HG03095 (cell line): ENCODE measurements around the gene MRPS15.

ENCODE experiments used
- ATAC-seq: cut with Tn5 transposase; IDR thresholded peaks from one replicate; pipeline ENCODE4 v1.9.1; 2021; ENCODE audit warnings: moderate library complexity; ENCODE audit not compliant: unreplicated experiment

MRPS15 gene

GRCh38 chr1:36421649-36422048, 42.5 kb downstream of the MRPS15 start:
- ATAC-seq, result no peak

GRCh38 chr1:36420836-36421317, 43.3 kb downstream of the MRPS15 start:
- ATAC-seq, result no peak

GRCh38 chr1:36420409-36420808, 43.8 kb downstream of the MRPS15 start:
- ATAC-seq, result no peak

GRCh38 chr1:36419569-36419968, 44.6 kb downstream of the MRPS15 start:
- no peak for ATAC-seq

- ATAC-seq, result no peak
Observed at GRCh38 chr1:36419140-36419539, 45.0 kb downstream of the MRPS15 start.

DNA sequence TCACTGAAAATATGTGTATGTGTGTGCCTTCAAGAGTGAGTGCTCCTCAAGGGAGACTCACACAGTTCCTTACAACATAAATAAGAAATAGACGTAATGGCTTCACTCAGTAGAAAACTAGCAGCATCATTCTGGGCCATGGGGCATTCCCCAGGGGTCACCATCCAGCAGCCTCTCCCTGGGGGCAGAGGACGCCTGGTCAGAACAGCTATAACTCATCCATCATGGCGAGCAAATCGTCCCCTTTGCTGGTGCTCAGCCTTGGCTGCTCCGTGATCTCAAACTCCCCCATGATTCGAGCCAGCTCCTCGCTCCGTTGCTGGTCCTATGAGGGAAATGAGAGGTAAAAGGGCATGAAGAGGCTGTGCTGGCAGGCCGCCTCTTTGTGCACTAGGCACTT, 46.3 kb downstream of the MRPS15 start:
- no peak for ATAC-seq

GRCh38 chr1:36415661-36416326, 48.4 kb downstream of the MRPS15 start:
- ATAC-seq, result no peak

DNA sequence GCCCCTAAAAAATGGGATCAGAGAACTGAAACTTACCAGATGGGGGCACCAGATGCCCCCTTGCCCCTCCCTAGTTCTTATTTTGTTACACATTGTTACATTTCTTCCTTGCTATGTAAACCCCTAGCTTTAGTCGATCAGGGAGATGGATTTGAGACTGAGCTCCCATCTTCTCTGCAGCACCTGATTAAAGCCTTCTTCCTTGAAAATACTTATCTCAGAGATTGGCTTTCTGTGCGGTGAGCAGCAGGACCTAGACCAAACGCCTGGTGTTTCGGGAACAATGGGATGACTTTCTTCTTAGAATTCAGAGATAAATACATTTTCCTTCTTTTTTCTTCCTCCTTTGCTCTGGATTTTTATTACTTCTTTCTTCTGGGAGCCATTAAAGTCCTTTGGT, 49.8 kb downstream of the MRPS15 start:
- no peak for ATAC-seq

- no peak for ATAC-seq
Observed at GRCh38 chr1:36411674-36412648, 52.2 kb downstream of the MRPS15 start.

DNA sequence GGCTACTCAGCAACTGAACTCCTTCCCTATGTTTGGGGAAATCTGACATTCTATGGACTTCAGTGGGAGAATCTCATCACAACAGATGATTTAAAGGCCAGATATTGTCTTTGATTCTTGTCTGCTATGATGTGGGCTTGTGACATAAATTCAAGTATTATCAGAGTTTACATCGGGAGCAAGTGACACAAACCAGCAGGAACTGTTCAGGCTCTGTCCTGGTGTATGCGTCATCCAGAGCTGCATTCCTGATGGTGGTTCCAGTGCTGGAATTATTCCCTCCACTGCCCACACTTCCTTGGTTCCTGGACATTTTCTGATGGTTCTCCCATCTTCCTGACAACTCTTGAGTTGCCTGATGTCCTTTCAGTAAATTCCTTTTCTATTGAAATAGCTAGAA, 55.7 kb downstream of the MRPS15 start:
- no peak for ATAC-seq

DNA sequence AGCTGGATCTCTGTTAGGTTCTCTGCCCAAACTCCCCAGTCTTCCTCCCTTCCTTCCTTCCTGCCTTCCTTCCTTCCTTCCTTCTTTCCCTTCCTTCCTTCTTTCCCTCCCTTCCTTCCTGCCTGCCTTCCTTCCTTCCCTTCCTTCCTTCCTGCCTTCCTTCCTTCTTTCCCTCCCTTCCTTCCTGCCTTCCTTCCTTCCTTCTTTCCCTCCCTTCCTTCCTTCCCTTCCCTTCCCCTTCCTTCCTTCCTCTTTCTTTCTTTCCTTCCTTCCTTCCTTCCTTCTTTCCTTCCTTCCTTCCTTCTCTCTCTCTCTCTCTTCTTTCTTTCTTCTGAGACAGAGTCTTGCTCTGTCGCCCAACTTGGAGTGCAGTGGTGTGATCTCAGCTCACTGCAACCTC, 57.7 kb downstream of the MRPS15 start:
- ATAC-seq, result no peak
